Spleen (tissue), 11 donors: ENCODE measurements around the gene TENM4. TPM values are rescaled to one million over a fixed set of nuclear protein-coding genes. Genes with fewer than 3 reads are reported as not detected.

Experiments
- DNase-seq: peaks from one replicate; pipeline ENCODE4 v3.0.0-alpha.2; 2020
- H3K27ac ChIP-seq, 8 donors: fragments of 200-600 bp; sonication (generic) in 7 of 8; 1 replicate in 4 of 8; 2 replicates in 4 of 8; pipeline versions ENCODE4 v1.5.0 to v1.8.0; 2016 to 2021; ENCODE audit warnings: inconsistent platforms in 4 of 8, mild to moderate bottlenecking in 4 of 8, moderate library complexity in 1 of 8
- H3K27me3 ChIP-seq, 7 donors: fragments of 200-600 bp; sonication (generic) in 6 of 7; replicated peaks in 1 of 7; 1 replicate in 4 of 7; 2 replicates in 3 of 7; pipeline versions ENCODE4 v1.5.0 to v1.8.0; 2016 to 2021; ENCODE audit warnings: inconsistent platforms in 3 of 7, mild to moderate bottlenecking in 1 of 7
- H3K36me3 ChIP-seq, 6 donors: fragments of 200-600 bp; sonication (generic) in 5 of 6; 1 replicate in 4 of 6; 2 replicates in 2 of 6; pipeline versions ENCODE4 v1.5.0 to v1.8.0; 2016 to 2021; ENCODE audit warnings: inconsistent platforms in 2 of 6
- H3K4me1 ChIP-seq, 6 donors: fragments of 200-600 bp; sonication (generic) in 5 of 6; 1 replicate in 3 of 6; 2 replicates in 3 of 6; pipeline versions ENCODE4 v1.5.0 to v1.8.0; 2016 to 2021; ENCODE audit warnings: inconsistent platforms in 3 of 6
- H3K4me3 ChIP-seq, 8 donors: fragments of 200-600 bp; sonication (generic) in 7 of 8; 1 replicate in 4 of 8; 2 replicates in 4 of 8; pipeline versions ENCODE4 v1.5.0 to v1.8.0; 2016 to 2021; ENCODE audit warnings: inconsistent platforms in 4 of 8, mild to moderate bottlenecking in 4 of 8, moderate library complexity in 2 of 8
- H3K9me3 ChIP-seq, 8 donors: fragments of 200-600 bp; sonication (generic) in 7 of 8; 1 replicate in 4 of 8; 2 replicates in 4 of 8; pipeline versions ENCODE4 v1.5.0 to v1.8.0; 2016 to 2021; ENCODE audit warnings: inconsistent platforms in 4 of 8
- POLR2A ChIP-seq, 3 donors: fragments of 450-650 bp; IDR thresholded peaks; one replicate each; pipeline ENCODE4 v1.5.1; 2017; ENCODE audit warnings: antibody characterized with exemption in 3 of 3, mild to moderate bottlenecking in 1 of 3
- POLR2AphosphoS5 ChIP-seq, 3 donors: sonication (generic); formaldehyde crosslinking; IDR thresholded peaks; one replicate each; pipeline ENCODE4 v1.5.1; 2017; ENCODE audit warnings: antibody characterized with exemption in 3 of 3
- WGBS, 5 donors: extraction: QIAGEN DNeasy Blood & Tissue Kit in 3 of 5; methylation state at CpG; one replicate each; pipeline versions ENCODE4 v1.1.5 to v1.1.7; 2013 to 2018; 5-methylcytosine and 5-hydroxymethylcytosine counted together
- intact Hi-C: fragments of 100-400 bp; cut with DNase I; formaldehyde crosslinking; loops from one replicate; pipeline ENCODE4 v1.15.0; 2023; ENCODE audit warnings: low total_unique reads
- polyA plus RNA-seq, 3 donors: library from polyadenylated mRNA; stranded (reverse); fragments of 200-250 nt; gene quantifications; one replicate each; pipeline ENCODE4 v1.2.1, GENCODE V29; 2013
- total RNA-seq, 7 donors: library from RNA; depleted of rRNA in 3 of 7; stranded (reverse); fragments of >200 nt in 3 of 7; fragmentation: NEBNext Ultra II Directional in 4 of 7; extraction: Animal tissue kit (Norgen Biotek cat#: 25700) in 4 of 7; gene quantifications; one replicate each; pipeline versions ENCODE4 v1.1.0 to v1.2.1, GENCODE V29; 2016 to 2021
- TF ChIP-seq, protein P1 (sequence below), 11 experiments: fragments of 200-600 bp in 7 of 11; fragments of 450-650 bp in 4 of 11; sonication (generic) in 4 of 11; IDR thresholded peaks in 8 of 11; conservative IDR thresholded peaks in 3 of 11; 1 replicate in 7 of 11; 2 replicates in 4 of 11; pipeline versions ENCODE4 v1.4.0 to v1.8.0; 2016 to 2021; ENCODE audit warnings: antibody characterized with exemption in 11 of 11, inconsistent platforms in 4 of 11, mild to moderate bottlenecking in 1 of 11
- donor health status: healthy with polysubstance abuse.
- donor health status: DM: no; HTN: no; CAD: no; lungs with moderate emphysema.
- donor health status: DM: no; HTN: no; CAD: no.
- donor health status: Bipolar disorder and iron deficiency.
- donor health status: healthy.
- donor health status: DM: no; HTN: no; CAD: no.
- donor health status: DM: yes; HTN: yes; CAD: no.

The TENM4 gene
- total and polyA plus RNA-seq, 10 donors = 0.09 to 4.5 (median 1.2) TPM

GRCh38 chr11:79084382-79084781, 356.4 kb downstream of the TENM4 start:
- intact Hi-C loops = no loop called here
- TF ChIP-seq POLR2A (IDR thresholded peaks at IDR 0.05) = no peak
- no peak for TF ChIP-seq POLR2AphosphoS5 (IDR thresholded peaks at IDR 0.05)
- TF ChIP-seq, protein P1, sequence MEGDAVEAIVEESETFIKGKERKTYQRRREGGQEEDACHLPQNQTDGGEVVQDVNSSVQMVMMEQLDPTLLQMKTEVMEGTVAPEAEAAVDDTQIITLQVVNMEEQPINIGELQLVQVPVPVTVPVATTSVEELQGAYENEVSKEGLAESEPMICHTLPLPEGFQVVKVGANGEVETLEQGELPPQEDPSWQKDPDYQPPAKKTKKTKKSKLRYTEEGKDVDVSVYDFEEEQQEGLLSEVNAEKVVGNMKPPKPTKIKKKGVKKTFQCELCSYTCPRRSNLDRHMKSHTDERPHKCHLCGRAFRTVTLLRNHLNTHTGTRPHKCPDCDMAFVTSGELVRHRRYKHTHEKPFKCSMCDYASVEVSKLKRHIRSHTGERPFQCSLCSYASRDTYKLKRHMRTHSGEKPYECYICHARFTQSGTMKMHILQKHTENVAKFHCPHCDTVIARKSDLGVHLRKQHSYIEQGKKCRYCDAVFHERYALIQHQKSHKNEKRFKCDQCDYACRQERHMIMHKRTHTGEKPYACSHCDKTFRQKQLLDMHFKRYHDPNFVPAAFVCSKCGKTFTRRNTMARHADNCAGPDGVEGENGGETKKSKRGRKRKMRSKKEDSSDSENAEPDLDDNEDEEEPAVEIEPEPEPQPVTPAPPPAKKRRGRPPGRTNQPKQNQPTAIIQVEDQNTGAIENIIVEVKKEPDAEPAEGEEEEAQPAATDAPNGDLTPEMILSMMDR (IDR thresholded peaks at IDR 0.05 in 8 of 11, conservative IDR thresholded peaks at IDR 0.05 in 3 of 11) = no peak
- Histone ChIP-seq H3K4me3 (no peak overlapping the region), H3K36me3 (no peaks in the 10 kb centered on the region), H3K27me3 (no peaks in the 10 kb centered on the region), H3K27ac (no peak overlapping the region), H3K4me1 (peaks cover 0 to 4% (median 0%) of the 10 kb centered on the region in 6 donors), H3K9me3 (no peaks in the 10 kb centered on the region)
- no peak for DNase-seq
- WGBS, 5 donors = 91 to 95% (median 92%) methylated on average over 5 of the region's 5 CpGs

- intact Hi-C loops = no loop called here
Observed at GRCh38 chr11:79083352-79083751, 357.5 kb downstream of the TENM4 start.

GRCh38 chr11:79082907-79083306, 357.9 kb downstream of the TENM4 start:
- peaks cover 0 to 4% (median 0%) of the 10 kb centered on the region in 6 donors for H3K4me1 ChIP-seq
- intact Hi-C loops = no loop called here
- H3K36me3 ChIP-seq = no peaks in the 10 kb centered on the region
- DNase-seq = no peak
- WGBS, 5 donors = 69 to 86% (median 81%) methylated on average over 7 of the region's 7 CpGs
- H3K4me3 ChIP-seq = no peak overlapping the region
- H3K9me3 ChIP-seq = no peaks in the 10 kb centered on the region
- H3K27ac ChIP-seq = no peak overlapping the region
- TF ChIP-seq, protein P1 (IDR thresholded peaks at IDR 0.05 in 8 of 11, conservative IDR thresholded peaks at IDR 0.05 in 3 of 11) = no peak
- TF ChIP-seq POLR2A (IDR thresholded peaks at IDR 0.05) = no peak
- no peak for TF ChIP-seq POLR2AphosphoS5 (IDR thresholded peaks at IDR 0.05)
- no peaks in the 10 kb centered on the region for H3K27me3 ChIP-seq

More at GRCh38 chr11:79083352-79083751, 357.5 kb downstream of the TENM4 start:
- H3K36me3 ChIP-seq = no peaks in the 10 kb centered on the region
- H3K27me3 ChIP-seq = no peaks in the 10 kb centered on the region
- no peaks in the 10 kb centered on the region for H3K9me3 ChIP-seq
- DNase-seq = no peak
- 66 to 79% (median 74%) methylated on average over 6 of the region's 6 CpGs for WGBS, 5 donors
- H3K27ac ChIP-seq = no peak overlapping the region
- peaks cover 0 to 4% (median 0%) of the 10 kb centered on the region in 6 donors for H3K4me1 ChIP-seq
- no peak overlapping the region for H3K4me3 ChIP-seq
- TF ChIP-seq POLR2A (IDR thresholded peaks at IDR 0.05) (no peak), POLR2AphosphoS5 (IDR thresholded peaks at IDR 0.05) (no peak)
- TF ChIP-seq, protein P1 (IDR thresholded peaks at IDR 0.05 in 8 of 11, conservative IDR thresholded peaks at IDR 0.05 in 3 of 11) = no peak

- H3K4me3 ChIP-seq = no peak overlapping the region
- H3K27ac ChIP-seq = no peak overlapping the region
- no peak for DNase-seq
- no peaks in the 10 kb centered on the region for H3K9me3 ChIP-seq
- intact Hi-C loops = no loop called here
- whole genome bisulfite sequencing, 5 donors = 80 to 89% (median 88%) methylated on average over 4 of the region's 4 CpGs
- no peak for TF ChIP-seq POLR2A (IDR thresholded peaks at IDR 0.05)
- no peaks in the 10 kb centered on the region for H3K27me3 ChIP-seq
- H3K36me3 ChIP-seq = no peaks in the 10 kb centered on the region
- H3K4me1 ChIP-seq = no peaks in the 10 kb centered on the region
Observed at GRCh38 chr11:79082280-79082679, 358.6 kb downstream of the TENM4 start.
